Left renal cortex interstitium (tissue), 4 donors: ENCODE results near the gene TMEM167A. TPM values are rescaled to one million over a fixed set of nuclear protein-coding genes. Genes with fewer than 3 reads are reported as not detected.

Experiments used
- DNase-seq, 4 donors: peaks; one replicate each; pipeline ENCODE4 v3.0.0-alpha.2; 2013; ENCODE audit warnings: low read depth in 4 of 4, low spot score in 2 of 4, missing footprints in 1 of 4
- polyA plus RNA-seq, 4 donors: library from polyadenylated mRNA; unstranded; fragments of 120-200 nt; gene quantifications; one replicate each; pipeline ENCODE4 v1.2.1, GENCODE V29; 2013; ENCODE audit not compliant: insufficient read length in 4 of 4

The TMEM167A gene
- 100 to 1,000 TPM in 3 of 4 donors, 10 to 100 TPM in 1; 86.4 to 128 (median 105) TPM for polyA plus RNA-seq

GRCh38 chr5:83076742-83077661 is at the start of gene TMEM167A, which contains the start of gene XRCC4:
TMEM167A (minus strand) TSS chr5:83077394; CDS start chr5:83077323, 71 bp downstream.
XRCC4 (plus strand) TSS chr5:83077547; CDS start chr5:83104920, 27,373 bp downstream.
- peak; percentile 90 to 99 (median 92) for DNase-seq

GRCh38 chr5:83126501-83126900 is 49.3 kb upstream of the TMEM167A start:
- no peak for DNase-seq

- DNase-seq, result no peak
Observed at GRCh38 chr5:83125560-83125959, 48.4 kb upstream of the TMEM167A start.

- no peak for DNase-seq
Observed at GRCh38 chr5:83124593-83124992, 47.4 kb upstream of the TMEM167A start.

- no peak for DNase-seq
Observed at GRCh38 chr5:83118976-83119375, 41.8 kb upstream of the TMEM167A start.

- no peak for DNase-seq
Observed at GRCh38 chr5:83118471-83118870, 41.3 kb upstream of the TMEM167A start.

- DNase-seq, result no peak
Observed at GRCh38 chr5:83115816-83116215, 38.6 kb upstream of the TMEM167A start.

GRCh38 chr5:83109380-83109779 is 32.2 kb upstream of the TMEM167A start:
- DNase-seq, result no peak

- DNase-seq, result no peak
Observed at GRCh38 chr5:83107692-83108420, 30.7 kb upstream of the TMEM167A start.

- no peak for DNase-seq
Observed at GRCh38 chr5:83104021-83104420, 26.8 kb upstream of the TMEM167A start.

- no peak for DNase-seq
Observed at GRCh38 chr5:83102364-83102980, 25.3 kb upstream of the TMEM167A start.

- DNase-seq, result no peak
Observed at GRCh38 chr5:83101514-83101913, 24.3 kb upstream of the TMEM167A start.

- DNase-seq, result no peak
Observed at GRCh38 chr5:83099445-83099844, 22.3 kb upstream of the TMEM167A start.

- no peak for DNase-seq
Observed at GRCh38 chr5:83099001-83099400, 21.8 kb upstream of the TMEM167A start.

- no peak for DNase-seq
Observed at GRCh38 chr5:83097689-83098231, 20.6 kb upstream of the TMEM167A start.

- DNase-seq, result no peak
Observed at GRCh38 chr5:83096660-83097339, 19.6 kb upstream of the TMEM167A start.

- no peak for DNase-seq
Observed at GRCh38 chr5:83095957-83096539, 18.9 kb upstream of the TMEM167A start.

- DNase-seq, result no peak
Observed at GRCh38 chr5:83095163-83095956, 18.2 kb upstream of the TMEM167A start.

GRCh38 chr5:83093692-83094091 is 16.5 kb upstream of the TMEM167A start:
- no peak for DNase-seq
